ENCODE data around the gene GH1.
"Not testable (repeated sequence)": the region's sequence is repeated elsewhere in the genome, so short reads cannot be mapped to it uniquely, and the experiment has no call there.

The GH1 gene

GRCh38 chr17:63911657-63912100 is 7.0 kb downstream of the GH1 start:
- Histone ChIP-seq H3K27me3 (ENCODE audit: insufficient read depth, low read length) (no peaks in the 10 kb centered on the region), H3K4me3 (ENCODE audit: low read length) (no peak overlapping the region), H3K9me3 (ENCODE audit: low read length) (no peaks in the 10 kb centered on the region), H2AFZ (ENCODE audit: low read depth, low read length) (no peak overlapping the region), H3K36me3 (ENCODE audit: insufficient read depth, low read length) (no peaks in the 10 kb centered on the region), H3K4me1 (ENCODE audit: insufficient read depth, low read length) (no peaks in the 10 kb centered on the region)

DNA sequence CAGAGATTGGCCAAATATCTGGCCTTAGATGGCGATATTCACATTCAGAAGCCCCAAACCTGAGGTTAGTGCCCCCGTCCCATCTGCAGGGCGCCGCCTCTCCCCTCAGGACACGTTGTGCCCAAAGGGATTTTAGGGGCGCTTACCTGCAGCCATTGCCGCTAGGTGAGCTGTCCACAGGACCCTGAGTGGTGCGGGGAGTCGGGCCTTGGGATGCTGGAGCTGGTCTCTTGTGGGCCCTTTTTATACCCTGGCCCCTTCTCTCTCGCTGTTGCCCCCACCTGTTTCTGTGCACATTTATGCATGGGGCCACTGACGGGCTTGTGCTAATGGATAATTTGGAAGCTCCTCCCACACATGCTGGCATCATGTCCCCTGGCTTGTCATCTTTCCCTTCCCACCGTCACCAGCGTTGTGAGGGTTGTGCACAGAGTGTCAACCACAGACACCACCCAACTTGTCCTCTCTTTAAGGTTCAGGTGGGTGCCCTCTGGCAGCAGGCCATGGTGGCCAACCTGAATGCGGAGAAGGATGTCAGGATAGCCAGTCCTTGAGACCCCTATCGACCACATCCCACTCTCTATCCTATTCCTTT is 7.5 kb downstream of the GH1 start, which contains the start of gene CSHL1:
CSHL1 (minus strand) TSS at position 218 of the 595 bp plus-strand sequence; CDS start at position 156, 62 bp downstream.
- Histone ChIP-seq H3K4me3 (ENCODE audit: low read length) (no peak within 1 kb of the TSS), H3K4me1 (ENCODE audit: insufficient read depth, low read length) (no peaks in the 10 kb centered on the region), H3K9me3 (ENCODE audit: low read length) (no peaks in the 10 kb centered on the region), H2AFZ (ENCODE audit: low read depth, low read length) (no peak within 1 kb of the TSS), H3K36me3 (ENCODE audit: insufficient read depth, low read length) (no peaks in the 10 kb centered on the region), H3K27me3 (ENCODE audit: insufficient read depth, low read length) (no peaks in the 10 kb centered on the region)

DNA sequence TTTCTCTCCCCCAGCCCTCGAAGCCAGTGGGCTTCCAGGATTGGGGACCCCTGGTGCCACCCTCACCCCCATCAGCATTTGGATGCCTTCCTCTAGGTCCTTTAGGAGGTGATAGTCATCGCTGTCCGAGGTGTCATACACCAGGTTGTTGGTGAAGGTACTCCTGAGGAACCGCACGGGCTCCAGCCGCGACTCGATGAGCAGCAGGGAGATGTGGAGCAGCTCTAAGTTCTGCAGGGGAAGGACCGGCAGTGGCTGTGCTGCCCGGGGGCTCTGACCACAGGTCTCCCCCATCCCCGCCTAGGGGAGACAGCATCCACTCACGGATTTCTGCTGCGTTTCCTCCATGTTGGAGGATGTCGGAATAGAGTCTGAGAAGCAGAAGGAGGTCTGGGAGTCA is 8.5 kb downstream of the GH1 start:
- Histone ChIP-seq H3K4me3 (ENCODE audit: low read length) (no peak overlapping the region), H3K36me3 (ENCODE audit: insufficient read depth, low read length) (no peaks in the 10 kb centered on the region), H3K27me3 (ENCODE audit: insufficient read depth, low read length) (no peaks in the 10 kb centered on the region), H2AFZ (ENCODE audit: low read depth, low read length) (no peak overlapping the region), H3K9me3 (ENCODE audit: low read length) (no peaks in the 10 kb centered on the region), H3K4me1 (ENCODE audit: insufficient read depth, low read length) (no peaks in the 10 kb centered on the region)

DNA sequence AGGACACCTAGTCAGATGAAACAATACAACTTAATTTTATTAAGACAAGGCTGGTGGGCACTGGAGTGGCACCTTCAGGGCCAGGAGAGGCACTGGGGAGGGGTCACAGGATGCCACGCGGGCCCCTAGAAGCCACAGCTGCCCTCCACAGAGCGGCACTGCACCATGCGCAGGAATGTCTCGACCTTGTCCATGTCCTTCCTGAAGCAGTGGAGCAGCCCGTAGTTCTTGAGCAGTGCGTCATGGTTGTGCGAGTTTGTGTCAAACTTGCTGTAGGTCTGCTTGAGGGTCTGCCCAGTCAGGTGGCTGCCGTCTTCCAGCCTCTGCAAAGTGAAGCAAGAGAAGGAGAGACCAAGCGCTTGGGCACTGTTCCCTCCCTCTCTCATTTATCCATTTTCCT is 9.1 kb downstream of the GH1 start:
- not testable (repeated sequence) for H3K36me3 ChIP-seq (ENCODE audit: insufficient read depth, low read length); H3K4me1 ChIP-seq (ENCODE audit: insufficient read depth, low read length); H3K9me3 ChIP-seq (ENCODE audit: low read length); H3K27me3 ChIP-seq (ENCODE audit: insufficient read depth, low read length); H3K4me3 ChIP-seq (ENCODE audit: low read length); H2AFZ ChIP-seq (ENCODE audit: low read depth, low read length)

DNA sequence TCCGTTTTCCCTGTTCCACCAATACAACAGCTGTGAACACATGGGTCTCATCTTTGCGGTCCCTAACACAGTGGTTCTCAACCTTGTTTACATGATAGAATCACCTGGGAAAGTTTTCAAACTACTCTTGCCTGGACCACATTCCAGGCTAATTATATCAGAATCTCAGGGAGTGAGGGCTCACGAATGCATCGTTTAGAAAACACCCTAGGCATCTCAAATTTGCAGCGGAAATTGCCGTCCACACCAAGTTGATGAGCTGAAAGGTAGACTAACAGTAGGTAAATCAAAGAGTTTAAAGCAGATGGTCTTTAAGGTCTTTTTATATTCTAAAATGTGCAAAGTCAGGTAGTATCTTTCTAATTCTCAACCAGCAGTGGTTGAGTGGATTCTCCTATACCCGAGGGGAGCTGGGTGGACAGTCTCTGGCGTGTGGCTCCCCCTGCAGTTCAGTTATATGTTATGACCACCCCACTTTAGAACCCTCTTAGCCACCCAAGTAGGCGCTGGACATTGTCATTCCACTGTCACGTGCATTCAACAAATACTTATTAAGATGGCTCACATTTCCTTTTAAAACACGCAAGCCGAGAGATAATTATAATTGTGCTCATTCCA is 11.4 kb downstream of the GH1 start:
- not testable (repeated sequence) for H3K27me3 ChIP-seq (ENCODE audit: insufficient read depth, low read length); H3K9me3 ChIP-seq (ENCODE audit: low read length); H3K4me3 ChIP-seq (ENCODE audit: low read length); H3K4me1 ChIP-seq (ENCODE audit: insufficient read depth, low read length); H2AFZ ChIP-seq (ENCODE audit: low read depth, low read length); H3K36me3 ChIP-seq (ENCODE audit: insufficient read depth, low read length)

- H3K27me3 ChIP-seq (ENCODE audit: insufficient read depth, low read length); H3K4me3 ChIP-seq (ENCODE audit: low read length); H2AFZ ChIP-seq (ENCODE audit: low read depth, low read length); H3K9me3 ChIP-seq (ENCODE audit: low read length); H3K4me1 ChIP-seq (ENCODE audit: insufficient read depth, low read length); H3K36me3 ChIP-seq (ENCODE audit: insufficient read depth, low read length): not testable (repeated sequence)
Measured at GRCh38 chr17:63904796-63905195, 13.8 kb downstream of the GH1 start.

DNA sequence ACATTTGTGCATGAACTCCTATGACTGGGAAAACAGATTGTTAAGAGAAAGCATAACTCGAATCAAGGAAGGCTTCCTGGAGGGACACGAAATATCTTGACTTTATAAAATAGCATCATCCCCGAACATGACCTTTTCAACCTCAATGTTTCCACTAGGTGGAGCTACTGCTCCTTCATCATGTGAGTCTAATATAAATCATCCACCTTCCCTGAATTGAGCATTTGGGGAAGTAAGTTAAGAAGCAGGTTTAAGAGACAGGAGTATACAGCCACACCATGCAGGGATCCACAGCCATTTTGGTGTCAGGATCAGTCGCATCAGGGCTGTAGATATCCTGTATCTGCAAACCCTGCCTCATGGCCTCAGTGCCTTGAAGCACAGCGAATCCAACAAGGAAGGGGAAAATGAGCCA is 14.8 kb downstream of the GH1 start:
- H3K36me3 ChIP-seq (ENCODE audit: insufficient read depth, low read length); H3K4me3 ChIP-seq (ENCODE audit: low read length); H3K27me3 ChIP-seq (ENCODE audit: insufficient read depth, low read length); H2AFZ ChIP-seq (ENCODE audit: low read depth, low read length); H3K9me3 ChIP-seq (ENCODE audit: low read length); H3K4me1 ChIP-seq (ENCODE audit: insufficient read depth, low read length): not testable (repeated sequence)

DNA sequence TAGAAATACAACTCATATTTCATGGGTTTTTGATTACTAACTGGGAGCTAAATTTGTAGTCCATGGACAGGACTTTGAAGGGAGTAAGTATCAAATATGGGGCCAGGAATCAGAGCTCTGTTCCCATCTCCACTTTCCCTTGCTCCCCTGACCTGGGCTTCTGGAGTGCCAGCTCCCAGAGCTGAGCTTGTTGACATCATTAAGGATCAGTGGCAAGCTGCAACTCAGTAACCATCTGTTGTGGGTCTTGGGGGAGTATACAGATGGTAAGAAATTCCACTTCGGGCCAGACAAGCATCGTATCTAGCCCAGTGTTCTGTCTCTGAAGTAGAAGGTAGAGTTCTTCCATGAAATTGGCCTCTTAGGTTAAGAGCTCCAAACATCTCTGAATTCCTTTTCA is 16.7 kb downstream of the GH1 start:
- H3K36me3 ChIP-seq (ENCODE audit: insufficient read depth, low read length); H3K27me3 ChIP-seq (ENCODE audit: insufficient read depth, low read length): not testable (repeated sequence)

DNA sequence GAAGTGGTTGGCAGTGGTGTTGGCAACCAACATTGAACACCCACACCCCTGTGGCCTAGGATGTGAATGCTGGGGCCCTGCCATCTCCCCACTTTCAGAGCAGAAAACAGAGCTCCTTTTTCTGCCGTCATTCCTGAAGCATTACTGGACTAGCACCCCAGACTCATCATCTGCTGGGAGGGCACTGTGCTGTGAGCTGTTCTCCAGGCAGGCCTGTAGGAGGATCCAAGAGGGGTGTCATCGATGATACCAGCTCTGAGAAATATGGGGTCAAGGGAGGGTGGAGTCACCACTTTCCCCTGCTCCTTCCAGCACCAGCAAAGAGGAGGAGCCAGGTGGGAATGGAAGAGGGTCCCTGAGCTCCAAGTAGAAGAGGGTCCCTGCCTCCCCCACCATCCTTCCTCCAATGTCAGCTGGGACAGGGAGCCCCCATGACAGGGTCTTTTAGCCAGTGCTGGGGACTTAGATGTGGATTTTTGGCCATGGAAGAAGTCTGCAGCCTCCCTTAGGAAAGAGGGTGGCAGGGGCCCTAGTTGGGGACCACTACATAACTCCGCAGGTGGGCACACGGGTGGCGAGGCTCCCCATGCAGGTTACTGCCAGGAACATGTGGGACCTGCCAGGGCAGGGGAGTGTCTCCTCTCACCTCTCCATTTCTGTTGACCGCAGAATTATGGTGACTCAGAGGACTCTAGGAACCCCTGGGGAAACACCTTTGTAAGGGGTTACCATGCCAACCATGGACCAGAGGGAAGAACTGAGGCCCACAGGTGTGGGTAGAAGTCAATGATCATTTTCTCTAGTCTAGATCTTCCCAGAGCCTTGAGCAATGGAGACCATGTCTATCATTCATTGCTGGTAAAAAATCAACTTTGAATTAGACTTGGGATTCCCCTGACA is 19.5 kb downstream of the GH1 start:
- H3K9me3 ChIP-seq (ENCODE audit: low read length); H3K27me3 ChIP-seq (ENCODE audit: insufficient read depth, low read length): not testable (repeated sequence)

More for the DNA sequence above, 16.7 kb downstream of the GH1 start:
- H2AFZ ChIP-seq (ENCODE audit: low read depth, low read length); H3K4me1 ChIP-seq (ENCODE audit: insufficient read depth, low read length); H3K4me3 ChIP-seq (ENCODE audit: low read length); H3K9me3 ChIP-seq (ENCODE audit: low read length): not testable (repeated sequence)

GRCh38 chr17:63896524-63897354 is 21.9 kb downstream of the GH1 start, which contains the start of gene CSH1:
CSH1 (minus strand) TSS chr17:63896574; CDS start chr17:63896511, 63 bp downstream.
- not testable (repeated sequence) for H3K9me3 ChIP-seq (ENCODE audit: low read length); H3K27me3 ChIP-seq (ENCODE audit: insufficient read depth, low read length)

More for the DNA sequence above, 19.5 kb downstream of the GH1 start:
- not testable (repeated sequence) for H2AFZ ChIP-seq (ENCODE audit: low read depth, low read length); H3K4me1 ChIP-seq (ENCODE audit: insufficient read depth, low read length); H3K36me3 ChIP-seq (ENCODE audit: insufficient read depth, low read length); H3K4me3 ChIP-seq (ENCODE audit: low read length)

GRCh38 chr17:63894821-63895220 is 23.8 kb downstream of the GH1 start:
- H3K36me3 ChIP-seq (ENCODE audit: insufficient read depth, low read length); H3K27me3 ChIP-seq (ENCODE audit: insufficient read depth, low read length); H3K9me3 ChIP-seq (ENCODE audit: low read length); H3K4me3 ChIP-seq (ENCODE audit: low read length); H2AFZ ChIP-seq (ENCODE audit: low read depth, low read length); H3K4me1 ChIP-seq (ENCODE audit: insufficient read depth, low read length): not testable (repeated sequence)

More at GRCh38 chr17:63896524-63897354, 21.9 kb downstream of the GH1 start, which contains the start of gene CSH1:
- not testable (repeated sequence) for H3K4me1 ChIP-seq (ENCODE audit: insufficient read depth, low read length); H3K36me3 ChIP-seq (ENCODE audit: insufficient read depth, low read length); H2AFZ ChIP-seq (ENCODE audit: low read depth, low read length); H3K4me3 ChIP-seq (ENCODE audit: low read length)

DNA sequence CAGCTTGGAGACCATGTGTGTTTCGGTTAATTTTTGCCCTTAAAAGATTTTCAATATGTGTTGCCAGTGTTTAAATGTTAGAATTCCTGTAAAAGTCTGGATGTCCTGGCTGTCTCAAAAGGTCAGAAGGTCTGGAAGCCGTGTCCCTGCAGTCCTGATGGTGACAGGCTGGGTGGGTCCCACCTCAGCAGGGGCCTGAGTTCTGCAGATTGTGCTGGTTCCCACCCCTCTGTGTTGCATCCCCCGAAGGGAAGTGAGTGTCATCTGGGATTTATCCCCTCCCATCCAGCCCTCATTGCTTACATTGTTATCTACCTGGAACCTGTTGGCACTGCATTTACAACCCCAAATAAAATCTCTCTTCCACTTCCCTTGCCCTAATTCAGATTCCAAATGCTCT is 24.6 kb downstream of the GH1 start:
- H3K27me3 ChIP-seq (ENCODE audit: insufficient read depth, low read length); H2AFZ ChIP-seq (ENCODE audit: low read depth, low read length); H3K4me1 ChIP-seq (ENCODE audit: insufficient read depth, low read length); H3K9me3 ChIP-seq (ENCODE audit: low read length); H3K4me3 ChIP-seq (ENCODE audit: low read length); H3K36me3 ChIP-seq (ENCODE audit: insufficient read depth, low read length): not testable (repeated sequence)

Measured in neuron (in vitro differentiated cells).